Stimulated activated naive CD8-positive, alpha-beta T cell treated with anti-CD3 and anti-CD28 coated beads, Interleukin-15, Interleukin-2, amounts not matched to agents 100 ng/mL and 50 ng/mL, for 24 hours (primary cell): ENCODE measurements around the gene NME9.

Experiments
- H3K27ac Mint-ChIP-seq: one replicate; pipeline ENCODE4 v1.8.0; 2021; ENCODE audit warnings: mild to moderate bottlenecking, mixed read lengths
- H3K27me3 Mint-ChIP-seq: one replicate; pipeline ENCODE4 v1.8.0; 2021; ENCODE audit warnings: mixed read lengths
- H3K36me3 Mint-ChIP-seq: one replicate; pipeline ENCODE4 v1.8.0; 2021; ENCODE audit warnings: low read depth, mixed read lengths
- H3K4me1 Mint-ChIP-seq: one replicate; pipeline ENCODE4 v1.8.0; 2021; ENCODE audit warnings: low read depth, mixed read lengths
- H3K4me3 Mint-ChIP-seq: one replicate; pipeline ENCODE4 v1.8.0; 2021; ENCODE audit warnings: mild to moderate bottlenecking, mixed read lengths
- H3K9me3 Mint-ChIP-seq: one replicate; pipeline ENCODE4 v1.8.0; 2021; ENCODE audit warnings: mixed read lengths

Gene NME9

DNA sequence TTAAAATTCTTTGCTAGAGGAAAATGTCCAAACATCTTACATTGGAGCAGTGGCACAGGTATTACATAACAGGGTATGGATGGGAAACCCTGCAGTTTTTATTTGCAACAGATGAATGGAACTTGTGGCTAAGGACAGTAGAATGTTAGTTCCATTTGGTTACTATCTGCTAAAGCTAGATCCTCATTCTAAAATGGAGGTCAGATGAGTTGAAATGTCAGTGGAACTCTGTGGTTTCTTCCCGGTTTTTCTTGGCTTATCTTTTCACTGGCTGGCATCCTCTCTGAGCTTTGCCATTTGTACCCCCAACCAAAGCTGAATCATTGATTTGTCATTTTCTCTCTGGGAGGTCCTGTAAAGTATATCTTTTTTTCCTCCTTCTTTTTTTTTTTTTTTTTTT lies 73.6 kb downstream of the NME9 start:
- H3K27me3 Mint-ChIP-seq: no peaks in the 10 kb centered on the region
- H3K4me3 Mint-ChIP-seq: no peak overlapping the region
- no peak overlapping the region for H3K27ac Mint-ChIP-seq
- no peaks in the 10 kb centered on the region for H3K9me3 Mint-ChIP-seq
- H3K4me1 Mint-ChIP-seq: peaks cover 8% of the 10 kb centered on the region
- H3K36me3 Mint-ChIP-seq: peaks cover 18% of the 10 kb centered on the region

- Mint-ChIP-seq H3K4me3 (no peak overlapping the region), H3K4me1 (peaks cover 8% of the 10 kb centered on the region), H3K9me3 (no peaks in the 10 kb centered on the region), H3K27ac (peak overlapping the region; percentile 52), H3K36me3 (peaks cover 17% of the 10 kb centered on the region), H3K27me3 (no peaks in the 10 kb centered on the region)
Measured at GRCh38 chr3:138254216-138254615, 75.4 kb downstream of the NME9 start.

- H3K27ac Mint-ChIP-seq: no peak overlapping the region
- no peak overlapping the region for H3K4me3 Mint-ChIP-seq
- peaks cover 19% of the 10 kb centered on the region for H3K36me3 Mint-ChIP-seq
- H3K9me3 Mint-ChIP-seq: no peaks in the 10 kb centered on the region
- no peaks in the 10 kb centered on the region for H3K27me3 Mint-ChIP-seq
- H3K4me1 Mint-ChIP-seq: peaks cover 8% of the 10 kb centered on the region
Measured at GRCh38 chr3:138253609-138254008, 76.0 kb downstream of the NME9 start.
